Measurements from ENCODE around the gene CPS1. TPM values are rescaled to one million over a fixed set of nuclear protein-coding genes. Genes with fewer than 3 reads are reported as not detected.
A peak's percentile ranks its signal among the peaks of the same experiment; 100 is the strongest.

The CPS1 gene
- total and polyA plus RNA-seq, 2 of the 8 experiments (the other 6 are each of a cell fraction or from before 2014, with no cell fraction given), result 7.9 to 15.7 TPM

- H3K4ac ChIP-seq (replicated peaks; ENCODE audit: insufficient read length, low read depth, low read length), result no peak overlapping the region
- no peak overlapping the region for H4K91ac ChIP-seq (replicated peaks; ENCODE audit: insufficient read length, low read length)
- no peak overlapping the region; a peak in 1 of 8 replicates for H3K4me3 ChIP-seq (ENCODE audit: extremely low read depth in 1 of 4, insufficient read depth in 2 of 4, low read depth in 3 of 4, low read length in 4 of 4)
- no peak overlapping the region for H3K23ac ChIP-seq (ENCODE audit: insufficient read length)
- H2AFZ ChIP-seq (ENCODE audit: low read length), result peak overlapping the region; percentile 17; the same call in 1 of the 2 replicates
- H3K14ac ChIP-seq (ENCODE audit: insufficient read length), result no peak overlapping the region
- H2AK5ac ChIP-seq (ENCODE audit: low read depth, low read length), result no peak overlapping the region
- H3K4me1 ChIP-seq (replicated peaks in 1 of 4; ENCODE audit: control insufficient read depth in 3 of 4, insufficient read depth in 4 of 4, low read length in 3 of 4), result peaks cover 0 to 7% (median 1%) of the 10 kb centered on the region in 4 experiments; a peak in 4 of 7 replicates
- H3K27me3 ChIP-seq (replicated peaks in 1 of 4; ENCODE audit: control insufficient read depth in 3 of 4, extremely low read depth in 1 of 4, insufficient read depth in 3 of 4, low read length in 3 of 4), result no peaks in the 10 kb centered on the region
- peak overlapping the region; percentile 50; the same call in 1 of the 2 replicates for H2BK5ac ChIP-seq (ENCODE audit: low read depth, low read length)
- H2BK20ac ChIP-seq (ENCODE audit: low read length), result no peak overlapping the region
- FAIRE-seq, result no peak
- H3K4me2 ChIP-seq (ENCODE audit: insufficient read depth in 1 of 2, low read depth in 2 of 2, low read length in 2 of 2), result no peak overlapping the region
- 85% methylated on average over 3 of the region's 3 CpGs; no CpG with 5 or more reads in 1 of the 2 experiments for WGBS, 2 experiments (ENCODE audit: extremely low coverage in 1 of 2, insufficient coverage in 1 of 2, insufficient read length in 1 of 2, insufficient replicate concordance in 2 of 2, low coverage in 1 of 2, low lambda C conversion rate in 2 of 2, missing lambda C conversion rate in 1 of 2)
- H4K5ac ChIP-seq (ENCODE audit: insufficient read length, low read depth, low read length), result no peak overlapping the region
- H2BK15ac ChIP-seq (ENCODE audit: low read length), result no peak overlapping the region
- no peak overlapping the region for H2BK120ac ChIP-seq (replicated peaks; ENCODE audit: low read depth, low read length)
- H3K79me2 ChIP-seq (ENCODE audit: control insufficient read depth in 1 of 2, insufficient read depth in 2 of 2, low read length in 2 of 2), result no peaks in the 10 kb centered on the region
- peak in 1 of 2 experiments; percentile 38 for DNase-seq (ENCODE audit: low read depth in 1 of 2, low spot score in 2 of 2)
- H3K9me3 ChIP-seq (ENCODE audit: insufficient read depth in 2 of 2, low read depth in 1 of 2, low read length in 1 of 2), result no peaks in the 10 kb centered on the region
- H3K27ac ChIP-seq (ENCODE audit: low read depth, low read length), result no peak overlapping the region
- no peaks in the 10 kb centered on the region for H4K20me1 ChIP-seq (replicated peaks in 1 of 2; ENCODE audit: control insufficient read depth in 1 of 2, insufficient read depth in 2 of 2, low read length in 2 of 2)
- POLR2A ChIA-PET (ENCODE audit: partially characterized antibody), result no interaction called here
- no peak overlapping the region for H4K8ac ChIP-seq (ENCODE audit: extremely low read depth, insufficient read depth, low read length)
- TF ChIP-seq YY1 (IDR thresholded peaks at IDR 0.05; ENCODE audit: low read depth, low read length) (0 out of 2 replicates have a peak, but pooled peaks have one; percentile 52), SP1 (IDR thresholded peaks at IDR 0.05; ENCODE audit: low read depth, low read length) (peak; percentile 71), MAX (IDR thresholded peaks at IDR 0.05) (peak; percentile 11; the same call in 1 of the 2 replicates), EP300 (IDR thresholded peaks at IDR 0.05; ENCODE audit: borderline replicate concordance in 1 of 2, low read depth in 2 of 2, low read length in 2 of 2) (peak in 1 of 2 experiments; percentile 81; a peak in 1 of 3 replicates), RAD21 (IDR thresholded peaks at IDR 0.05 in 1 of 2, conservative IDR thresholded peaks at IDR 0.05 in 1 of 2; ENCODE audit: low read depth in 2 of 2, low read length in 2 of 2) (no peak), TEAD4 (IDR thresholded peaks at IDR 0.05; ENCODE audit: low read depth, low read length) (peak; percentile 94), RNF2 (IDR thresholded peaks at IDR 0.05; ENCODE audit: borderline replicate concordance, low read depth, low read length, missing control alignments, poor library complexity, severe bottlenecking) (no peak), ASH2L (IDR thresholded peaks at IDR 0.05; ENCODE audit: low read length) (peak; percentile 53), BCL11A (IDR thresholded peaks at IDR 0.05; ENCODE audit: low read depth in 2 of 2, low read length in 2 of 2) (peak in 1 of 2 experiments; percentile 51), CEBPB (IDR thresholded peaks at IDR 0.05; ENCODE audit: low read depth, low read length) (peak; percentile 61; the same call in 1 of the 2 replicates)
- 0 out of 2 replicates have a peak overlapping the region, but pooled peaks have one; percentile 23 for H2BK12ac ChIP-seq (ENCODE audit: low read depth, low read length)
- no peak overlapping the region for H3K18ac ChIP-seq (ENCODE audit: extremely low read depth, low read length)
- H3K9ac ChIP-seq (replicated peaks in 1 of 4; ENCODE audit: extremely low read depth in 1 of 4, low read depth in 3 of 4, low read length in 3 of 4), result no peak overlapping the region
- CTCF ChIA-PET (ENCODE audit: partially characterized antibody), result interaction anchor here (1.2 kb wide), 1 partner anchor 415 kb away, joined by 3 read pairs; no protein-coding TSS in a partner anchor
- no peaks in the 10 kb centered on the region for H3K79me1 ChIP-seq (ENCODE audit: low read depth, low read length)
- no peak overlapping the region for H3K56ac ChIP-seq (replicated peaks; ENCODE audit: insufficient read length, low read depth, low read length)
- no peaks in the 10 kb centered on the region for H3K36me3 ChIP-seq (ENCODE audit: control insufficient read depth in 2 of 4, insufficient read depth in 4 of 4, low read length in 3 of 4)
- no peaks in the 10 kb centered on the region for H3K23me2 ChIP-seq (ENCODE audit: low read depth, low read length)
These were observed 64.1 kb downstream of the CPS1 start for GRCh38 chr2:210620456-210620855.
